ES-I3 (cell line): ENCODE results near the gene TMIGD2.
"Not testable (repeated sequence)": the region's sequence is repeated elsewhere in the genome, so short reads cannot be mapped to it uniquely, and the experiment has no call there.

Source experiments
- H3K36me3 ChIP-seq: 2 replicates; pipeline ENCODE4 v1.6.1; 2013; ENCODE audit warnings: mild to moderate bottlenecking, low read length, control low read depth, moderate library complexity; ENCODE audit not compliant: insufficient read depth
- H3K4me1 ChIP-seq: 2 replicates; pipeline ENCODE4 v1.6.1; 2013; ENCODE audit warnings: mild to moderate bottlenecking, control low read depth, low read length; ENCODE audit not compliant: insufficient read depth
- H3K9ac ChIP-seq: 2 replicates; pipeline ENCODE4 v1.6.1; 2013; ENCODE audit warnings: low read depth, mild to moderate bottlenecking, low read length, moderate library complexity
- H3K9me3 ChIP-seq: 2 replicates; pipeline ENCODE4 v1.6.1; 2013; ENCODE audit warnings: mild to moderate bottlenecking, low read length, moderate library complexity; ENCODE audit not compliant: control insufficient read depth, insufficient read depth

The TMIGD2 gene

DNA sequence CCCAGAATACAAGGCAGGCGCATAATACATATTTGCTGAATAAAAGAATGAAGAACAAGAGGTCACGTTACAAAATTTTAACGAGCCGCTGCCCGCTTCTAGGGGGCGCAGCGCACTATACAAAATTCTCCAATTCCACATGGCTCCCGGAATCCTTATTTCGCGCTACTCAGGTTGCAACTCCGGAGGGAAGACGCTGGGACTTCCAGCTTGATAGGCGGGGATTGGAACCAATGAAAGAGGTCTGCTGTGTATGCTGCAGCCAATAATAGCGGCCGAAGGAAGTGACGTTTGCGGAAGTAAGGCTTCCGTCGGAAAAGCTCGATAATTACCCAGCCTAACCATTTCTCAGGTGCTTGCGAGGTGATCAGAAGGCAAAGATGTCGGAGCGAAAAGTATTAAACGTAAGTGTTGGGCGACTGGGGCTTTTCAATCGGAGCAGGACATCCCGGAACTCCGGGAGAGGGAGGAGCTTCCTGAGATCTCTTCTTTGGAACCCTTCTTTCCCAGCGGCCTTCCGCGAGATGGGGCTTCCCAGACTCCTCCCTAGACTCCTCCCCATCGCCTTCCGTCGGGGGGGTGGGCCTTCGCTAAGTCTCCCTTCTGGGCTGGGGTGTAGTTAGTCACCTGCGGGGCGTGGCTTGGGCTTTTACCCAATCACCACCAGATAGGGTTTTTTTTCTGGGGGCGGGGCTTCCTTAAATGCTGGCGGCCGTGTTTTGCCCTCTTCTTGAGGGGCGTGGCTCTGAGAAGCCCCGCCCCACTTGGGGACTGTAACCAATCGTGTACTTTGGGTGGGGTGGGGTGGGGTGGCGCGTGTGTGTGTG is 55.2 kb downstream of the TMIGD2 start, which contains the start of gene YJU2:
Gene YJU2 (plus strand): TSS at position 314 of the 827 bp plus-strand sequence. CDS start 67 bp downstream, at position 381.
- no peaks in the 10 kb centered on the region for H3K9me3 ChIP-seq
- peaks cover 7% of the 10 kb centered on the region; the same call in 1 of the 2 replicates for H3K36me3 ChIP-seq
- H3K9ac ChIP-seq: peak within 1 kb of the TSS; percentile 99
- H3K4me1 ChIP-seq: no peaks in the 10 kb centered on the region; the same call in 1 of the 2 replicates

DNA sequence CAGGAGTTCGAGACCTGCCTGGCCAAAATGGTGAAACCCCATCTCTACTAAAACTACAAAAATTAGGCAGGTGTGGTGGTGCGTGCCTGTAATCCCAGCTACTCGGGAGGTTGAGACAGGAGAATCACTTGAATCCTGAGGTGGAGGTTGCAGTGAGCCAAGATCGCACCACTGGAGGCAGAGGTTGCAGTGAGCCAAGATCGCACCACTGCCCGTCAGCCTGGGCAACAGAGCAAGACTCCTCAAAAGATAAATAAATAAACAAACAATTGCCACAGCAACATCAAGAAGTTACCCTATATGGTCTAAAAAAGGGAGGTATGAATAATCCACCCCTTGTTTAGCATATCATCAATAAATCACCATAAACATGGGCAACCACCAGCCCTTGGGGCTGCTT is 56.3 kb downstream of the TMIGD2 start:
- not testable (repeated sequence) for H3K36me3 ChIP-seq, H3K9me3 ChIP-seq, H3K4me1 ChIP-seq
- H3K9ac ChIP-seq: peak overlapping the region; percentile 99; the same call in 1 of the 2 replicates
